ENCODE results near the gene TGIF1. TPM values are rescaled to one million over a fixed set of nuclear protein-coding genes. Genes with fewer than 3 reads are reported as not detected.

Gene TGIF1
- total and polyA plus RNA-seq, 9 of the 15 experiments (the other 6 are each of a cell fraction or from before 2014, with no cell fraction given), result 16.1 to 77.7 (median 44.6) TPM

GRCh38 chr18:3451183-3451988 lies 1.4 kb downstream of the TGIF1 start (continued):
- peak; percentile 41 for TF ChIP-seq GABPB1 (CRISPR knock-in tag; IDR thresholded peaks at IDR 0.05)
- TF ChIP-seq ZNF639 (CRISPR knock-in tag; conservative IDR thresholded peaks at IDR 0.05 in 1 of 2, IDR thresholded peaks at IDR 0.05 in 1 of 2), result no peak
- no peak for TF ChIP-seq DLX4 (CRISPR knock-in tag; IDR thresholded peaks at IDR 0.05)
- no peak for TF ChIP-seq HIVEP1 (CRISPR knock-in tag; IDR thresholded peaks at IDR 0.05)
- TF ChIP-seq FOXK2 (conservative IDR thresholded peaks at IDR 0.05 in 1 of 2, IDR thresholded peaks at IDR 0.05 in 1 of 2; ENCODE audit: low read depth in 2 of 2), result no peak
- TF ChIP-seq, protein P1, sequence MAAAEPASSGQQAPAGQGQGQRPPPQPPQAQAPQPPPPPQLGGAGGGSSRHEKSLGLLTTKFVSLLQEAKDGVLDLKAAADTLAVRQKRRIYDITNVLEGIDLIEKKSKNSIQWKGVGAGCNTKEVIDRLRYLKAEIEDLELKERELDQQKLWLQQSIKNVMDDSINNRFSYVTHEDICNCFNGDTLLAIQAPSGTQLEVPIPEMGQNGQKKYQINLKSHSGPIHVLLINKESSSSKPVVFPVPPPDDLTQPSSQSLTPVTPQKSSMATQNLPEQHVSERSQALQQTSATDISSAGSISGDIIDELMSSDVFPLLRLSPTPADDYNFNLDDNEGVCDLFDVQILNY (CRISPR knock-in tag; IDR thresholded peaks at IDR 0.05), result peak; percentile 2; the same call in 1 of the 2 replicates
- TF ChIP-seq, protein P2, sequence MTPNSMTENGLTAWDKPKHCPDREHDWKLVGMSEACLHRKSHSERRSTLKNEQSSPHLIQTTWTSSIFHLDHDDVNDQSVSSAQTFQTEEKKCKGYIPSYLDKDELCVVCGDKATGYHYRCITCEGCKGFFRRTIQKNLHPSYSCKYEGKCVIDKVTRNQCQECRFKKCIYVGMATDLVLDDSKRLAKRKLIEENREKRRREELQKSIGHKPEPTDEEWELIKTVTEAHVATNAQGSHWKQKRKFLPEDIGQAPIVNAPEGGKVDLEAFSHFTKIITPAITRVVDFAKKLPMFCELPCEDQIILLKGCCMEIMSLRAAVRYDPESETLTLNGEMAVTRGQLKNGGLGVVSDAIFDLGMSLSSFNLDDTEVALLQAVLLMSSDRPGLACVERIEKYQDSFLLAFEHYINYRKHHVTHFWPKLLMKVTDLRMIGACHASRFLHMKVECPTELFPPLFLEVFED (CRISPR knock-in tag; conservative IDR thresholded peaks at IDR 0.05), result 0 out of 2 replicates have a peak, but pooled peaks have one; percentile 4
- no peak for TF ChIP-seq ZBTB2 (IDR thresholded peaks at IDR 0.05)
- TF ChIP-seq SPI1 (IDR thresholded peaks at IDR 0.05; ENCODE audit: borderline replicate concordance, low read depth, low read length), result no peak
- TF ChIP-seq ZNF12 (CRISPR knock-in tag; IDR thresholded peaks at IDR 0.05), result 0 out of 2 replicates have a peak, but pooled peaks have one; percentile 16
- no peak for TF ChIP-seq L3MBTL2 (IDR thresholded peaks at IDR 0.05)
- TF ChIP-seq MED1 (CRISPR knock-in tag; IDR thresholded peaks at IDR 0.05; ENCODE audit: borderline replicate concordance), result no peak
- TF ChIP-seq ZNF184 (CRISPR knock-in tag; IDR thresholded peaks at IDR 0.05), result no peak
- TF ChIP-seq, protein P3, sequence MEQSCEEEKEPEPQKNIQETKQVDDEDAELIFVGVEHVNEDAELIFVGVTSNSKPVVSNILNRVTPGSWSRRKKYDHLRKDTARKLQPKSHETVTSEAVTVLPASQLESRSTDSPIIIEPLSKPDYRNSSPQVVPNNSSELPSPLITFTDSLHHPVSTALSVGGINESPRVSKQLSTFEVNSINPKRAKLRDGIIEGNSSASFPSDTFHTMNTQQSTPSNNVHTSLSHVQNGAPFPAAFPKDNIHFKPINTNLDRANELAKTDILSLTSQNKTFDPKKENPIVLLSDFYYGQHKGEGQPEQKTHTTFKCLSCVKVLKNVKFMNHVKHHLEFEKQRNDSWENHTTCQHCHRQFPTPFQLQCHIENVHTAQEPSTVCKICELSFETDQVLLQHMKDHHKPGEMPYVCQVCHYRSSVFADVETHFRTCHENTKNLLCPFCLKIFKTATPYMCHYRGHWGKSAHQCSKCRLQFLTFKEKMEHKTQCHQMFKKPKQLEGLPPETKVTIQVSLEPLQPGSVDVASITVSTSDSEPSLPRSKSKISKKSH (CRISPR knock-in tag; IDR thresholded peaks at IDR 0.05), result no peak
- no peak for TF ChIP-seq ZEB2 (IDR thresholded peaks at IDR 0.05)
- TF ChIP-seq RCOR1 (IDR thresholded peaks at IDR 0.05; ENCODE audit: borderline replicate concordance in 1 of 2, low read depth in 2 of 2, low read length in 2 of 2), result peak in 1 of 2 experiments; percentile 79; a peak in 3 of 4 replicates
- TF ChIP-seq PML (IDR thresholded peaks at IDR 0.05; ENCODE audit: low read length), result peak; percentile 59; the same call in 1 of the 2 replicates

Data from K562 (cell line).